H9 (cell line): Measurements from ENCODE around the gene RETREG3. TPM values are rescaled to one million over a fixed set of nuclear protein-coding genes. Genes with fewer than 3 reads are reported as not detected.

Experiments used
- DNase-seq: peaks from one replicate; pipeline ENCODE4 v3.0.0-alpha.2; 2017
- H2AFZ ChIP-seq: one replicate; pipeline ENCODE4 v1.6.1; 2013; ENCODE audit warnings: mild to moderate bottlenecking, low read length, control low read depth, moderate library complexity
- H2AK5ac ChIP-seq: 2 replicates; pipeline ENCODE4 v1.6.1; 2013; ENCODE audit warnings: low read length, control low read depth, mixed read lengths; ENCODE audit not compliant: insufficient read length
- H2BK120ac ChIP-seq: one replicate; pipeline ENCODE4 v1.6.1; 2013; ENCODE audit warnings: low read depth, mild to moderate bottlenecking, low read length, control low read depth, inconsistent platforms; ENCODE audit not compliant: poor library complexity, severe bottlenecking
- H2BK12ac ChIP-seq: 2 replicates; pipeline ENCODE4 v1.6.1; 2013; ENCODE audit warnings: low read length, control low read depth, mixed read lengths, low read depth; ENCODE audit not compliant: insufficient read length
- H2BK15ac ChIP-seq: 2 replicates; pipeline ENCODE4 v1.6.1; 2013; ENCODE audit warnings: low read depth, low read length, control low read depth
- H2BK20ac ChIP-seq: one replicate; pipeline ENCODE4 v1.6.1; 2013; ENCODE audit warnings: low read depth, mild to moderate bottlenecking, low read length, control low read depth, inconsistent platforms; ENCODE audit not compliant: poor library complexity, severe bottlenecking
- H2BK5ac ChIP-seq: 2 replicates; pipeline ENCODE4 v1.6.1; 2013; ENCODE audit warnings: low read length, control low read depth, mixed read lengths; ENCODE audit not compliant: insufficient read length
- H3K14ac ChIP-seq: 2 replicates; pipeline ENCODE4 v1.6.1; 2013; ENCODE audit warnings: low read length, control low read depth; ENCODE audit not compliant: insufficient read depth
- H3K18ac ChIP-seq: 2 replicates; pipeline ENCODE4 v1.6.1; 2013; ENCODE audit warnings: low read depth, mild to moderate bottlenecking, mixed read lengths, low read length, control low read depth; ENCODE audit not compliant: insufficient read length
- H3K23ac ChIP-seq: 2 replicates; pipeline ENCODE4 v1.6.1; 2013; ENCODE audit warnings: low read length, control low read depth, mixed read lengths, low read depth; ENCODE audit not compliant: insufficient read length
- H3K23me2 ChIP-seq: 2 replicates; pipeline ENCODE4 v1.6.1; 2013; ENCODE audit warnings: low read depth, mild to moderate bottlenecking, mixed read lengths, low read length, control low read depth; ENCODE audit not compliant: insufficient read length, poor library complexity, severe bottlenecking
- H3K27ac ChIP-seq: 2 replicates; pipeline ENCODE4 v1.5.1; 2013; ENCODE audit warnings: low read length, control low read depth, mixed read lengths, low read depth; ENCODE audit not compliant: insufficient read length
- H3K27me3 ChIP-seq: 2 replicates; pipeline ENCODE4 v1.6.1; 2013; ENCODE audit warnings: low read length, control low read depth, inconsistent platforms; ENCODE audit not compliant: insufficient read depth
- H3K4ac ChIP-seq: 2 replicates; pipeline ENCODE4 v1.6.1; 2013; ENCODE audit warnings: low read depth, mild to moderate bottlenecking, control low read depth, inconsistent platforms, low read length, moderate library complexity
- H3K4me1 ChIP-seq: 2 replicates; pipeline ENCODE4 v1.6.1; 2013; ENCODE audit warnings: low read length, control low read depth, inconsistent platforms; ENCODE audit not compliant: insufficient read depth
- H3K4me2 ChIP-seq: 2 replicates; pipeline ENCODE4 v1.6.1; 2013; ENCODE audit warnings: low read length, control low read depth, mixed read lengths; ENCODE audit not compliant: insufficient read length, insufficient read depth
- H3K56ac ChIP-seq: 2 replicates; pipeline ENCODE4 v1.6.1; 2013; ENCODE audit warnings: low read depth, mild to moderate bottlenecking, mixed read lengths, low read length, control low read depth; ENCODE audit not compliant: insufficient read length
- H3K79me1 ChIP-seq: 2 replicates; pipeline ENCODE4 v1.6.1; 2013; ENCODE audit warnings: low read depth, mild to moderate bottlenecking, moderate library complexity, low read length, control low read depth, inconsistent platforms; ENCODE audit not compliant: insufficient read depth, poor library complexity, severe bottlenecking
- H3K79me2 ChIP-seq: 2 replicates; pipeline ENCODE4 v1.6.1; 2013; ENCODE audit warnings: low read length, control low read depth, inconsistent platforms; ENCODE audit not compliant: insufficient read depth
- H3K9ac ChIP-seq: 2 replicates; pipeline ENCODE4 v1.6.1; 2013; ENCODE audit warnings: low read length, control low read depth, mixed read lengths; ENCODE audit not compliant: insufficient read length; ENCODE audit errors: extremely low read depth
- H3K9me3 ChIP-seq: one replicate; pipeline ENCODE4 v1.6.1; 2013; ENCODE audit warnings: low read depth, low read length, inconsistent platforms; ENCODE audit not compliant: control insufficient read depth
- H3T11ph ChIP-seq: one replicate; pipeline ENCODE4 v1.6.1; 2013; ENCODE audit warnings: mild to moderate bottlenecking, low read length, control low read depth, inconsistent platforms
- H4K20me1 ChIP-seq: one replicate; pipeline ENCODE4 v1.6.1; 2013; ENCODE audit not compliant: control insufficient read depth, insufficient read length, insufficient read depth
- H4K5ac ChIP-seq: 2 replicates; pipeline ENCODE4 v1.6.1; 2013; ENCODE audit warnings: low read depth, mild to moderate bottlenecking, mixed read lengths, low read length, control low read depth; ENCODE audit not compliant: insufficient read length
- H4K8ac ChIP-seq: replicated peaks from 2 replicates; pipeline ENCODE4 v1.6.1; 2013; ENCODE audit warnings: low read length, control low read depth, mixed read lengths, low read depth; ENCODE audit not compliant: insufficient read length
- H4K91ac ChIP-seq: 2 replicates; pipeline ENCODE4 v1.6.1; 2013; ENCODE audit warnings: low read depth, mild to moderate bottlenecking, moderate library complexity, mixed read lengths, low read length, control low read depth; ENCODE audit not compliant: insufficient read length
- H3K27ac Mint-ChIP-seq, 3 experiments: 2 replicates in 2 of 3; 3 replicates in 1 of 3; pipeline ENCODE4 v1.8.0; 2020 to 2021; ENCODE audit warnings: mixed read lengths in 3 of 3, mild to moderate bottlenecking in 1 of 3, moderate library complexity in 1 of 3
- H3K27me3 Mint-ChIP-seq: 2 replicates; pipeline ENCODE4 v1.8.0; 2021; ENCODE audit warnings: low read depth, mild to moderate bottlenecking, moderate library complexity, mixed read lengths
- H3K36me3 Mint-ChIP-seq, 3 experiments: 2 replicates in 2 of 3; 3 replicates in 1 of 3; pipeline ENCODE4 v1.8.0; 2020 to 2021; ENCODE audit warnings: low read depth in 3 of 3, mixed read lengths in 3 of 3; ENCODE audit not compliant: insufficient read depth in 1 of 3
- H3K4me1 Mint-ChIP-seq, 2 experiments: 2 replicates each; pipeline ENCODE4 v1.8.0; 2020; ENCODE audit warnings: mixed read lengths in 2 of 2
- H3K4me3 Mint-ChIP-seq, 2 experiments: 2 replicates in 1 of 2; 3 replicates in 1 of 2; pipeline ENCODE4 v1.8.0; 2020 to 2021; ENCODE audit warnings: mild to moderate bottlenecking in 2 of 2, mixed read lengths in 2 of 2, moderate library complexity in 1 of 2
- H3K9me3 Mint-ChIP-seq, 2 experiments: 2 replicates in 1 of 2; 3 replicates in 1 of 2; pipeline ENCODE4 v1.8.0; 2020; ENCODE audit warnings: mild to moderate bottlenecking in 2 of 2, mixed read lengths in 2 of 2, moderate library complexity in 1 of 2
- CTCF ChIP-seq: fragments of 200-600 bp; sonication (generic); conservative IDR thresholded peaks from 3 replicates; pipeline ENCODE4 v1.8.0; 2021; ENCODE audit warnings: antibody characterized with exemption, mild to moderate bottlenecking
- WGBS: extraction: QIAGEN DNeasy Blood & Tissue Kit; methylation state at CpG from one replicate; pipeline ENCODE4 v1.1.7; 2013; ENCODE audit warnings: missing lambda C conversion rate, low lambda C conversion rate, mixed read lengths; ENCODE audit not compliant: insufficient read length; ENCODE audit errors: extremely low coverage; 5-methylcytosine and 5-hydroxymethylcytosine counted together
- total RNA-seq: library from RNA; stranded (reverse); gene quantifications from 2 replicates; pipeline ENCODE4 v1.2.1, GENCODE V29; 2021

RETREG3 gene
- total RNA-seq, 1 experiment from 2014 or later: 47.3 TPM

GRCh38 chr17:42617956-42618431 lies 8.8 kb upstream of the RETREG3 start:
- Histone ChIP-seq H4K91ac (no peak overlapping the region), H2BK20ac (no peak overlapping the region), H2BK12ac (no peak overlapping the region), H3K56ac (no peak overlapping the region), H4K5ac (no peak overlapping the region), H3K18ac (no peak overlapping the region), H3K79me2 (no peaks in the 10 kb centered on the region), H2BK5ac (no peak overlapping the region), H3K4me2 (no peak overlapping the region), H3K27me3 (no peaks in the 10 kb centered on the region), H4K20me1 (no peaks in the 10 kb centered on the region), H2AFZ (no peak overlapping the region), H2BK15ac (no peak overlapping the region), H2AK5ac (no peak overlapping the region), H3K14ac (no peak overlapping the region), H3T11ph (no peak overlapping the region), H3K4ac (no peak overlapping the region), H3K9ac (no peak overlapping the region), H4K8ac (no peak overlapping the region), H3K79me1 (no peaks in the 10 kb centered on the region), H3K23me2 (no peaks in the 10 kb centered on the region), H3K23ac (no peak overlapping the region), H2BK120ac (no peak overlapping the region), H3K27ac (no peak overlapping the region), H3K4me1 (no peaks in the 10 kb centered on the region; the same call in 1 of the 2 replicates), H3K9me3 (no peaks in the 10 kb centered on the region)
- no peak for DNase-seq
- Mint-ChIP-seq H3K9me3 (no peaks in the 10 kb centered on the region), H3K36me3 (peaks cover 22 to 31% (median 30%) of the 10 kb centered on the region in 3 experiments), H3K27ac (peak overlapping the region in 1 of 3 experiments; percentile 91; a peak in 2 of 7 replicates), H3K4me1 (peaks cover 12 to 15% of the 10 kb centered on the region in 2 experiments), H3K27me3 (peaks cover 2% of the 10 kb centered on the region; the same call in 1 of the 2 replicates), H3K4me3 (no peak overlapping the region)
- no CpG with 5 or more reads among the region's 4 CpGs for WGBS
- TF ChIP-seq CTCF: no peak
